Measurements from ENCODE around the gene SPON1. TPM values are rescaled to one million over a fixed set of nuclear protein-coding genes. Genes with fewer than 3 reads are reported as not detected.

SPON1 gene
- total and polyA plus RNA-seq, 10 of the 15 experiments (the other 5 are each of a cell fraction or from before 2014, with no cell fraction given): 0.13 to 1.1 (median 0.18) TPM; not detected in 5

DNA sequence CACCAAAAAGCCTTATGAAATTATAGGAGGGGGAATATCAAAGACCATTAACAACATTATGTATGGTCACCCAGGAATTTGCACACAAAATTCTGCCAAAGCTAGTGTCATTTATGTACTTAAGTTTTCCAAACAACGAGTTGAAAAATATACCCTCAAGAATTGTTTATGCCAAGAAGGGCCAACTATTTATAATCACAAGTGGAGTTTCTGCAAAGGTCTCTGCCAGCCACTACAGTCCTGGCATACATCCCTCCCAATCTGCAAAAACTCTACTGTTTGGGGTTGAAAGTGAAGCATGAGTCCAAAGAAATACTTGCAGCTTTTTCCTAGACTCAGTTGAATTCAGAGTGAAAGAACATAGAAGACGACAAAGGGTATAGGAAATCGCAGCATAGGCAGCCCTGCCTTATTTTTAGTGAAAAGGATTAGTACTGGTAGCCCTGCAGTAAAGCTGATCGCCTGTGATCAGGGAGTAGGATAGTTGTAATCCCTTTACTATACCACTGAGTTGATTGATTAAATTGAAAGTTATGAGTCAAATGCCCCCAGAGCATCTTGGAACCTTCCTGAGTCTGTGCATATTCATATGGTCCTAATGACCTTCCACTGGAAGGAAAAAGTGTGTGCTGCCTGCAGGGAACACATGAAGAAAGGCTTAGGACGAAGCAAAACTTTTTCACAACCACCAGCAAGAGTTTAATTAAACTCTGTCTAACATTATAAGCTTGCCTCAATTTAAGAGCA lies 144.0 kb downstream of the SPON1 start (continued):
- TF ChIP-seq MXI1 (IDR thresholded peaks at IDR 0.05; ENCODE audit: low read depth, low read length) (no peak), PAX5 (IDR thresholded peaks at IDR 0.05; ENCODE audit: borderline replicate concordance, low read depth, low read length) (no peak)
- TF ChIP-seq, protein P1, sequence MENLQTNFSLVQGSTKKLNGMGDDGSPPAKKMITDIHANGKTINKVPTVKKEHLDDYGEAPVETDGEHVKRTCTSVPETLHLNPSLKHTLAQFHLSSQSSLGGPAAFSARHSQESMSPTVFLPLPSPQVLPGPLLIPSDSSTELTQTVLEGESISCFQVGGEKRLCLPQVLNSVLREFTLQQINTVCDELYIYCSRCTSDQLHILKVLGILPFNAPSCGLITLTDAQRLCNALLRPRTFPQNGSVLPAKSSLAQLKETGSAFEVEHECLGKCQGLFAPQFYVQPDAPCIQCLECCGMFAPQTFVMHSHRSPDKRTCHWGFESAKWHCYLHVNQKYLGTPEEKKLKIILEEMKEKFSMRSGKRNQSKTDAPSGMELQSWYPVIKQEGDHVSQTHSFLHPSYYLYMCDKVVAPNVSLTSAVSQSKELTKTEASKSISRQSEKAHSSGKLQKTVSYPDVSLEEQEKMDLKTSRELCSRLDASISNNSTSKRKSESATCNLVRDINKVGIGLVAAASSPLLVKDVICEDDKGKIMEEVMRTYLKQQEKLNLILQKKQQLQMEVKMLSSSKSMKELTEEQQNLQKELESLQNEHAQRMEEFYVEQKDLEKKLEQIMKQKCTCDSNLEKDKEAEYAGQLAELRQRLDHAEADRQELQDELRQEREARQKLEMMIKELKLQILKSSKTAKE (IDR thresholded peaks at IDR 0.05; ENCODE audit: low read depth, poor library complexity, severe bottlenecking): no peak

DNA sequence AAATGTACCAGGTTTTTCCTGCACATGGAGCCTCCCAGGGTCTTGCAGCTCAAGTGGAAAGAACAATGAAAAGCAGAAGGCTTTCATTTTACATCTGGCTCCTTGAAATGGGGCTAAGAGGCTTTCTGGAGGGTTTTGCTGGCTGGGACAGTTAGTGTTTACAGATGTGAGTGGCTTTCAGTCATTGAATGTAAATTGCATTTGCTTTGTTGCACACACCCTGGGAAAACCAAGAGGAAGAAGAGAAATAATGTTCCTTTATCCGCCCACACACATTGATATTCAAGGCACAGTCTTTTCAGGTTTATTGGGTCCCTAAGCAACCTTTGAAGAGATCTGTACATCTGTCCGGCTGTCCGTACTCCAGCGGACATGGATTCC lies 144.5 kb downstream of the SPON1 start:
- H3K4me1 ChIP-seq (ENCODE audit: control insufficient read depth, insufficient read depth, low read length): no peaks in the 10 kb centered on the region
- H3K4me3 ChIP-seq: no peak overlapping the region
- no peak overlapping the region for H3K27ac ChIP-seq (ENCODE audit: control insufficient read depth, insufficient read depth)
- ChIA-PET CTCF (interaction anchor here (0.6 kb wide), 1 partner anchor 64 kb away, joined by 3 read pairs; no protein-coding TSS in a partner anchor), RAD21 (ENCODE audit: unreplicated experiment) (no interaction called here), POLR2A (no interaction called here), SMC1A (ENCODE audit: uncharacterized antibody, unreplicated experiment) (interaction anchor here (0.7 kb wide), 1 partner anchor 728 kb away, joined by 3 read pairs; no protein-coding TSS in a partner anchor)
- no peaks in the 10 kb centered on the region for H4K20me1 ChIP-seq (ENCODE audit: control insufficient read depth, insufficient read depth)
- no peak for ATAC-seq
- no peak overlapping the region for H3K4me2 ChIP-seq (ENCODE audit: control insufficient read depth, insufficient read depth)
- H2AFZ ChIP-seq (ENCODE audit: control insufficient read depth, low read depth, low read length): no peak overlapping the region
- intact Hi-C loops (cut with micrococcal nuclease; ENCODE audit: unreplicated experiment): no loop called here
- in situ Hi-C loops (cut with MboI): no loop called here
- DNase-seq (ENCODE audit: low read depth, low spot score): no peak
- H3K27me3 ChIP-seq (replicated peaks in 1 of 2; ENCODE audit: control insufficient read depth in 2 of 2, insufficient read depth in 2 of 2, low read length in 1 of 2): no peaks in the 10 kb centered on the region; a peak in 1 of 4 replicates
- no peaks in the 10 kb centered on the region for H3K36me3 ChIP-seq (ENCODE audit: control insufficient read depth in 2 of 2, insufficient read depth in 2 of 2, low read length in 1 of 2)
- 37% methylated on average over 4 of the region's 4 CpGs for WGBS (ENCODE audit: insufficient coverage, insufficient replicate concordance, low lambda C conversion rate, missing lambda C conversion rate)
- TF ChIP-seq, protein P2, sequence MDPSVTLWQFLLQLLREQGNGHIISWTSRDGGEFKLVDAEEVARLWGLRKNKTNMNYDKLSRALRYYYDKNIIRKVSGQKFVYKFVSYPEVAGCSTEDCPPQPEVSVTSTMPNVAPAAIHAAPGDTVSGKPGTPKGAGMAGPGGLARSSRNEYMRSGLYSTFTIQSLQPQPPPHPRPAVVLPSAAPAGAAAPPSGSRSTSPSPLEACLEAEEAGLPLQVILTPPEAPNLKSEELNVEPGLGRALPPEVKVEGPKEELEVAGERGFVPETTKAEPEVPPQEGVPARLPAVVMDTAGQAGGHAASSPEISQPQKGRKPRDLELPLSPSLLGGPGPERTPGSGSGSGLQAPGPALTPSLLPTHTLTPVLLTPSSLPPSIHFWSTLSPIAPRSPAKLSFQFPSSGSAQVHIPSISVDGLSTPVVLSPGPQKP (IDR thresholded peaks at IDR 0.05; ENCODE audit: low read depth, low read length): no peak
- TF ChIP-seq RELA (IDR thresholded peaks at IDR 0.05; ENCODE audit: borderline replicate concordance, partially characterized antibody) (no peak), FOS (IDR thresholded peaks at IDR 0.05; ENCODE audit: borderline replicate concordance, extremely low read depth, insufficient read length) (no peak), ASH2L (IDR thresholded peaks at IDR 0.05; ENCODE audit: borderline replicate concordance, low read depth) (no peak)
- no peaks in the 10 kb centered on the region for H3K79me2 ChIP-seq (ENCODE audit: control insufficient read depth, insufficient read depth, low read length)
- no peak overlapping the region for H3K9ac ChIP-seq (ENCODE audit: control insufficient read depth, insufficient read depth, low read length)
- no peaks in the 10 kb centered on the region for H3K9me3 ChIP-seq (replicated peaks; ENCODE audit: control insufficient read depth, insufficient read depth, low read length)
- BruUV-seq (replicated peaks): no TSS peak
- no peak for FAIRE-seq
